GM10248 (cell line): ENCODE results near the gene GRID1.

Experiments
- CTCF ChIA-PET: fragments of 300-600 bp; sonication (Branson Sonifier 250); formaldehyde crosslinking; extraction: SDS; loops from one replicate; lab custom pipeline; 2021; ENCODE audit warnings: antibody characterized with exemption; lab: Yijun Ruan, JAX
- POLR2A ChIA-PET: fragments of 350-650 bp; sonication (Branson Sonifier 250); formaldehyde crosslinking; extraction: SDS; loops from one replicate; lab custom pipeline; 2020; ENCODE audit warnings: antibody characterized with exemption; lab: Yijun Ruan, JAX
- DNase-seq: peaks from one replicate; pipeline ENCODE4 v3.0.0; 2012; ENCODE audit errors: extremely low spot score
- CTCF ChIP-seq: IDR thresholded peaks from 2 replicates; pipeline ENCODE4 v1.5.1; 2012; ENCODE audit warnings: mild to moderate bottlenecking, low read depth; ENCODE audit errors: extremely low read depth, missing control alignments, control extremely low read depth

The GRID1 gene

GRCh38 chr10:86363833-86364490 is 2.6 kb downstream of the GRID1 start:
- POLR2A ChIA-PET: no interaction called here
- CTCF ChIA-PET: interaction anchor here (1.1 to 1.2 kb wide), 4 partner anchors 10 to 36 kb away, joined by 3 to 4 read pairs (median 4); no protein-coding TSS in a partner anchor
- no peak for TF ChIP-seq CTCF
- DNase-seq: no peak

GRCh38 chr10:86363184-86363832 is 3.3 kb downstream of the GRID1 start:
- peak; percentile 73 for DNase-seq
- TF ChIP-seq CTCF: peak; percentile 66
- ChIA-PET POLR2A (no interaction called here), CTCF (interaction anchor here (1.1 to 1.3 kb wide), 2 partner anchors 9 to 15 kb away, joined by 3 to 4 read pairs; no protein-coding TSS in a partner anchor)

- TF ChIP-seq CTCF: no peak
- ChIA-PET CTCF (interaction anchor here (1.1 to 2.0 kb wide), 5 partner anchors 9 to 1697 kb away, joined by 3 to 5 read pairs (median 4); no protein-coding TSS in a partner anchor), POLR2A (no interaction called here)
- no peak for DNase-seq
These were observed 3.9 kb downstream of the GRID1 start for GRCh38 chr10:86362586-86363183.

GRCh38 chr10:86362129-86362527 is 4.5 kb downstream of the GRID1 start:
- ChIA-PET CTCF (interaction anchor here (1.2 to 2.0 kb wide), 4 partner anchors 10 to 1696 kb away, joined by 3 to 5 read pairs (median 4); no protein-coding TSS in a partner anchor), POLR2A (no interaction called here)
- TF ChIP-seq CTCF: no peak

GRCh38 chr10:86361156-86362128 is 5.2 kb downstream of the GRID1 start:
- no peak for DNase-seq
- ChIA-PET POLR2A (no interaction called here), CTCF (interaction anchor here (0.8 to 2.0 kb wide), 9 partner anchors 9 to 1821 kb away, joined by 3 to 5 read pairs (median 4); no protein-coding TSS in a partner anchor)
- TF ChIP-seq CTCF: no peak

More at GRCh38 chr10:86362129-86362527, 4.5 kb downstream of the GRID1 start:
- no peak for DNase-seq
